Measurements from ENCODE around the gene P2RX7. TPM values are rescaled to one million over a fixed set of nuclear protein-coding genes. Genes with fewer than 3 reads are reported as not detected.

Gene P2RX7
- total RNA-seq, 4 donors from 2014 or later, result 9.8 to 38.6 (median 24.4) TPM

GRCh38 chr12:121182222-121182893 is 49.7 kb downstream of the P2RX7 start:
- H3K4me3 ChIP-seq (ENCODE audit: low read depth, poor library complexity, severe bottlenecking), result no peak overlapping the region
- intact Hi-C loops (cut with DNase I; ENCODE audit: low total_unique reads), result no loop called here
- 62 to 90% methylated on average over 3 of the region's 3 CpGs for WGBS, 2 donors
- TF ChIP-seq CTCF (IDR thresholded peaks at IDR 0.05), result no peak
- DNase-seq (ENCODE audit: low spot score in 2 of 2), result no peak

DNA sequence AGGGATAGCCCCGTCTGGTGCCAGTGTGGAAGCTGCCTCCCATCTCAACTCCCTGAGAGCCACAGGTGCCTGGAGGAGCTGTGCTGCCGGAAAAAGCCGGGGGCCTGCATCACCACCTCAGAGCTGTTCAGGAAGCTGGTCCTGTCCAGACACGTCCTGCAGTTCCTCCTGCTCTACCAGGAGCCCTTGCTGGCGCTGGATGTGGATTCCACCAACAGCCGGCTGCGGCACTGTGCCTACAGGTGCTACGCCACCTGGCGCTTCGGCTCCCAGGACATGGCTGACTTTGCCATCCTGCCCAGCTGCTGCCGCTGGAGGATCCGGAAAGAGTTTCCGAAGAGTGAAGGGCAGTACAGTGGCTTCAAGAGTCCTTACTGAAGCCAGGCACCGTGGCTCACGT is 51.7 kb downstream of the P2RX7 start:
- DNase-seq (ENCODE audit: low spot score in 2 of 2), result peak in 1 of 2 donors; percentile 46
- intact Hi-C loops (cut with DNase I; ENCODE audit: low total_unique reads), result no loop called here
- WGBS, 2 donors, result 51 to 73% methylated on average over 11 to 15 of the region's 15 CpGs
- H3K4me3 ChIP-seq (ENCODE audit: low read depth, poor library complexity, severe bottlenecking), result no peak overlapping the region
- TF ChIP-seq POLR2A (IDR thresholded peaks at IDR 0.05), result no peak
- no peak for TF ChIP-seq CTCF (IDR thresholded peaks at IDR 0.05)

GRCh38 chr12:121184984-121185889 is 52.6 kb downstream of the P2RX7 start:
- intact Hi-C loops (cut with DNase I; ENCODE audit: low total_unique reads), result no loop called here
- 92 to 94% methylated on average over 7 of the region's 7 CpGs for WGBS, 2 donors

GRCh38 chr12:121186826-121187225 is 54.1 kb downstream of the P2RX7 start:
- DNase-seq (ENCODE audit: low spot score in 2 of 2), result no peak
- no peak for TF ChIP-seq CTCF (IDR thresholded peaks at IDR 0.05)
- TF ChIP-seq POLR2A (IDR thresholded peaks at IDR 0.05), result no peak
- intact Hi-C loops (cut with DNase I; ENCODE audit: low total_unique reads), result no loop called here
- no peak overlapping the region for H3K4me3 ChIP-seq (ENCODE audit: low read depth, poor library complexity, severe bottlenecking)
- 89 to 94% methylated on average over 2 of the region's 2 CpGs for WGBS, 2 donors

More at GRCh38 chr12:121184984-121185889, 52.6 kb downstream of the P2RX7 start:
- no peak for DNase-seq (ENCODE audit: low spot score in 2 of 2)
- no peak for TF ChIP-seq CTCF (IDR thresholded peaks at IDR 0.05)
- TF ChIP-seq POLR2A (IDR thresholded peaks at IDR 0.05), result no peak
- no peak overlapping the region for H3K4me3 ChIP-seq (ENCODE audit: low read depth, poor library complexity, severe bottlenecking)

DNA sequence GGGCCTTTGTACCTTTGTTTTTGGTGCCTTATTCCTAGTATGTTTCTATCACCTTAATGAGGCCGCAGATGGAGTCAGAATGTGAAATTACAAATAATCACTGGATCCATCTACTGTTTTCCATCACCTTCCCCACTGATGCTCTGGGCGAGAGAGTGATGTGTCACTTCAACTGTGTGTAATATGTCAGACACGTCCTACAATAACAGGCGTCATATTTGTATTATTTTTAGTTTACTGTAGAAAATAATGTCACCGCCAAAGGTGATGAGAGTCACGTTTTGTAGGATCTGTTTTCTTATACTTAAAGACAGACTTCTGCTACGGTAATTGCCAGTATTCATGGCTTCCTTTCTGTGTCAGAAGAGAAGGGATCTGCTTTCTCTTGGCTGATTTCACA is 54.8 kb downstream of the P2RX7 start:
- intact Hi-C loops (cut with DNase I; ENCODE audit: low total_unique reads), result no loop called here

More for the DNA sequence above, 54.8 kb downstream of the P2RX7 start:
- WGBS, 2 donors, result 86 to 87% methylated on average over 7 of the region's 7 CpGs
- TF ChIP-seq POLR2A (IDR thresholded peaks at IDR 0.05) (no peak), CTCF (IDR thresholded peaks at IDR 0.05) (no peak)
- no peak for DNase-seq (ENCODE audit: low spot score in 2 of 2)
- no peak overlapping the region for H3K4me3 ChIP-seq (ENCODE audit: low read depth, poor library complexity, severe bottlenecking)
